Activated CD4-positive, alpha-beta T cell treated with anti-CD3 and anti-CD28 coated beads for 24 hours (primary cell): ENCODE data around the gene HELZ.
"Not testable (repeated sequence)": the region's sequence is repeated elsewhere in the genome, so short reads cannot be mapped to it uniquely, and the experiment has no call there.

Experiments
- DNase-seq, 2 donors: peaks; one replicate each; pipeline ENCODE4 v3.0.0-alpha.2; 2020; ENCODE audit warnings: low read depth in 2 of 2

HELZ gene

GRCh38 chr17:67119102-67119501 lies 125.9 kb downstream of the HELZ start:
- no peak for DNase-seq

- no peak for DNase-seq
Measured at GRCh38 chr17:67116045-67116575, 128.9 kb downstream of the HELZ start.

- no peak for DNase-seq
Measured at GRCh38 chr17:67115401-67115800, 129.6 kb downstream of the HELZ start.

- DNase-seq = no peak
Measured at GRCh38 chr17:67113486-67113885, 131.5 kb downstream of the HELZ start.

- DNase-seq = no peak
Measured at GRCh38 chr17:67111808-67112207, 133.2 kb downstream of the HELZ start.

- DNase-seq = no peak
Measured at GRCh38 chr17:67111327-67111726, 133.7 kb downstream of the HELZ start.

GRCh38 chr17:67110619-67111018 lies 134.4 kb downstream of the HELZ start:
- no peak for DNase-seq

GRCh38 chr17:67109111-67109510 lies 135.9 kb downstream of the HELZ start:
- DNase-seq = no peak

GRCh38 chr17:67107811-67108775 lies 136.9 kb downstream of the HELZ start:
- DNase-seq = no peak

GRCh38 chr17:67107171-67107570 lies 137.8 kb downstream of the HELZ start:
- DNase-seq = no peak

GRCh38 chr17:67105213-67105612 lies 139.8 kb downstream of the HELZ start:
- no peak for DNase-seq

- not testable (repeated sequence) for DNase-seq
Measured at GRCh38 chr17:67104641-67105040, 140.4 kb downstream of the HELZ start.

GRCh38 chr17:67098006-67098405 lies 147.0 kb downstream of the HELZ start:
- DNase-seq = no peak

GRCh38 chr17:67096609-67097008 lies 148.4 kb downstream of the HELZ start:
- DNase-seq = no peak

GRCh38 chr17:67095803-67096202 lies 149.2 kb downstream of the HELZ start:
- no peak for DNase-seq

- not testable (repeated sequence) for DNase-seq
Measured at GRCh38 chr17:67095291-67095690, 149.7 kb downstream of the HELZ start.

- no peak for DNase-seq
Measured at GRCh38 chr17:67093348-67093747, 151.6 kb downstream of the HELZ start.

GRCh38 chr17:67092710-67093109 lies 152.3 kb downstream of the HELZ start:
- DNase-seq = not testable (repeated sequence)

- DNase-seq = no peak
Measured at GRCh38 chr17:67092291-67092690, 152.7 kb downstream of the HELZ start.

GRCh38 chr17:67090341-67090740 lies 154.7 kb downstream of the HELZ start:
- DNase-seq = no peak

- DNase-seq = no peak
Measured at GRCh38 chr17:67088639-67089038, 156.4 kb downstream of the HELZ start.

- DNase-seq = no peak
Measured at GRCh38 chr17:67085406-67085805, 159.6 kb downstream of the HELZ start.

- DNase-seq = no peak
Measured at GRCh38 chr17:67082107-67082506, 162.9 kb downstream of the HELZ start.
